ENCODE data around the gene DHX8. TPM values are rescaled to one million over a fixed set of nuclear protein-coding genes. Genes with fewer than 3 reads are reported as not detected.

The DHX8 gene
- total and polyA plus RNA-seq, 12 donors, result 15.2 to 43.6 (median 33.2) TPM

DNA sequence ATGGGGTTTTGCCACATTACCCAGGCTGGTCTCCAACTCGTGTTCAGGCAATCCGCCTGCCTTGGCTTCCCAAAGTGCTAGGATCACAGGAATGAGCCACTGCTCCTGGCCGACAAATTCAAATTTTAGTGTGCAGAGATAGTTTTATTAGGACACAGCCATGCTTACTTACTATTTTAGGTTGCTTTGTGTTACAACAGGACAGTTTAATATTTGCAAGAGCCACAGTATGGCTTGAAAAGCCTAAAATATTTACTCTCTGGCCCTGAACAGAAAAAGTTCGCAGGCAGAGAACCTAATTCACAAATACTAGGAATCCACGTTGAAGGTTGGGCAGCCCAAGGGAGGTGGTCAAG, 75.0 kb downstream of the DHX8 start:
- Histone ChIP-seq H3K4me1 (replicated peaks in 1 of 2) (peaks cover 8 to 13% of the 10 kb centered on the region in 2 donors), H3K27me3 (peaks cover 3% of the 10 kb centered on the region), H3K4me3 (no peak overlapping the region), H3K27ac (peak overlapping the region in 1 of 5 donors; percentile 43), H3K9me3 (replicated peaks in 1 of 3) (no peaks in the 10 kb centered on the region), H3K36me3 (replicated peaks in 1 of 2) (no peaks in the 10 kb centered on the region)
- intact Hi-C loops (cut with DNase I), result no loop called here
- TF ChIP-seq, protein P1, sequence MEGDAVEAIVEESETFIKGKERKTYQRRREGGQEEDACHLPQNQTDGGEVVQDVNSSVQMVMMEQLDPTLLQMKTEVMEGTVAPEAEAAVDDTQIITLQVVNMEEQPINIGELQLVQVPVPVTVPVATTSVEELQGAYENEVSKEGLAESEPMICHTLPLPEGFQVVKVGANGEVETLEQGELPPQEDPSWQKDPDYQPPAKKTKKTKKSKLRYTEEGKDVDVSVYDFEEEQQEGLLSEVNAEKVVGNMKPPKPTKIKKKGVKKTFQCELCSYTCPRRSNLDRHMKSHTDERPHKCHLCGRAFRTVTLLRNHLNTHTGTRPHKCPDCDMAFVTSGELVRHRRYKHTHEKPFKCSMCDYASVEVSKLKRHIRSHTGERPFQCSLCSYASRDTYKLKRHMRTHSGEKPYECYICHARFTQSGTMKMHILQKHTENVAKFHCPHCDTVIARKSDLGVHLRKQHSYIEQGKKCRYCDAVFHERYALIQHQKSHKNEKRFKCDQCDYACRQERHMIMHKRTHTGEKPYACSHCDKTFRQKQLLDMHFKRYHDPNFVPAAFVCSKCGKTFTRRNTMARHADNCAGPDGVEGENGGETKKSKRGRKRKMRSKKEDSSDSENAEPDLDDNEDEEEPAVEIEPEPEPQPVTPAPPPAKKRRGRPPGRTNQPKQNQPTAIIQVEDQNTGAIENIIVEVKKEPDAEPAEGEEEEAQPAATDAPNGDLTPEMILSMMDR (IDR thresholded peaks at IDR 0.05), result no peak
- TF ChIP-seq POLR2A (IDR thresholded peaks at IDR 0.05), result no peak
- 89 to 98% (median 91%) methylated on average over 5 of the region's 5 CpGs for WGBS, 4 donors
- no peak for DNase-seq

DNA sequence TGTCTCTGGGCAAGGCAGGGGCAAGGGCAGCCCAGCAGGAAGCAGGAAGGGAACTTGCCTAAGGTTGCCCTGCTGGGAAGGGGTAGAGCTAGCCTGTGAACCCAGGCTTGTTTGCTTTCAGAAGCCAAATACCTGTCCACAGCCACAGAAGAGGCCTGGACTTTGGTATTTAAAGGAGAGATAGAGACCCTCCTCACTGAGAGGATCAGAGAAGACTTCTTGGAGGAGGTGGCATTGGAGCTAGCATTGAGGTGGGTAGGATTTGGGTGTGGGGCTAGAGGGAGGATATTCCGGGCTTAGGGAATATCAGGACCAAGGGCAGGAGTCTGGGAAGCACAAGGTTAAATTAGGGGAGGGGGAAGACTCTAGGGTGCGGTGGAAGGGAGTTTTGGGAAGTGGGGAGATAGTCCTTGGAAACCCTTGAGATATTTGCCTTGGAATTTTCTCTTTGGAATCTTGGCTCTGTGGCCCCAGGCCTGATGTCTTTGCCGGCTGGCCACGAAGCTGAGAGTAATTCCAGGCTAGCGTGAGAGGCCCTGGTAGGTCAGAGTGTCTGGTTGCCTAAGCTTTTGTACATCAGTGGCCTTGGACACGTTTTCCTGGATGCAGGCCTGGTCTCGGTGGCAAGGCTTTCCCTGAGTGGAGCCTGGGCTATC, 75.5 kb downstream of the DHX8 start:
- peak; percentile 60 to 88 (median 85) for DNase-seq
- no peaks in the 10 kb centered on the region for H3K9me3 ChIP-seq (replicated peaks in 1 of 3)
- H3K36me3 ChIP-seq (replicated peaks in 1 of 2), result no peaks in the 10 kb centered on the region
- peaks cover 8 to 13% of the 10 kb centered on the region in 2 donors for H3K4me1 ChIP-seq (replicated peaks in 1 of 2)
- intact Hi-C loops (cut with DNase I), result no loop called here
- no peak for TF ChIP-seq POLR2A (IDR thresholded peaks at IDR 0.05)
- TF ChIP-seq, protein P1 (IDR thresholded peaks at IDR 0.05), result no peak
- peaks cover 5% of the 10 kb centered on the region for H3K27me3 ChIP-seq
- WGBS, 4 donors, result 45 to 60% (median 54%) methylated on average over 6 to 7 of the region's 7 CpGs
- no peak overlapping the region for H3K4me3 ChIP-seq
- peak overlapping the region in 2 of 5 donors; percentile 34 to 44 for H3K27ac ChIP-seq

GRCh38 chr17:43560461-43561427, 77.0 kb downstream of the DHX8 start:
- intact Hi-C loops (cut with DNase I), result no loop called here
- Histone ChIP-seq H3K36me3 (replicated peaks in 1 of 2) (no peaks in the 10 kb centered on the region), H3K9me3 (replicated peaks in 1 of 3) (no peaks in the 10 kb centered on the region), H3K4me3 (no peak overlapping the region), H3K27me3 (peaks cover 5% of the 10 kb centered on the region), H3K27ac (no peak overlapping the region), H3K4me1 (replicated peaks in 1 of 2) (peaks cover 8 to 13% of the 10 kb centered on the region in 2 donors)
- DNase-seq, result no peak
- no peak for TF ChIP-seq POLR2A (IDR thresholded peaks at IDR 0.05)
- TF ChIP-seq, protein P1 (IDR thresholded peaks at IDR 0.05), result no peak
- 85 to 97% (median 91%) methylated on average over 7 of the region's 7 CpGs for whole genome bisulfite sequencing, 4 donors
